GM10248 (cell line): Measurements from ENCODE around the gene ADTRP.
"Not testable (repeated sequence)": the region's sequence is repeated elsewhere in the genome, so short reads cannot be mapped to it uniquely, and the experiment has no call there.

Experiments
- CTCF ChIA-PET: fragments of 300-600 bp; sonication (Branson Sonifier 250); formaldehyde crosslinking; extraction: SDS; loops from one replicate; lab custom pipeline; 2021; ENCODE audit warnings: antibody characterized with exemption; lab: Yijun Ruan, JAX
- POLR2A ChIA-PET: fragments of 350-650 bp; sonication (Branson Sonifier 250); formaldehyde crosslinking; extraction: SDS; loops from one replicate; lab custom pipeline; 2020; ENCODE audit warnings: antibody characterized with exemption; lab: Yijun Ruan, JAX
- DNase-seq: peaks from one replicate; pipeline ENCODE4 v3.0.0; 2012; ENCODE audit errors: extremely low spot score
- TF ChIP-seq, protein P1 (sequence below): IDR thresholded peaks from 2 replicates; pipeline ENCODE4 v1.5.1; 2012; ENCODE audit warnings: mild to moderate bottlenecking, low read depth; ENCODE audit errors: extremely low read depth, missing control alignments, control extremely low read depth

ADTRP gene

GRCh38 chr6:11701573-11701972 is 77.0 kb downstream of the ADTRP start:
- POLR2A ChIA-PET: no interaction called here
- DNase-seq: no peak
- CTCF ChIA-PET: interaction anchor here (0.8 to 3.8 kb wide), 13 partner anchors 9 to 313 kb away, joined by 3 to 27 read pairs (median 4); no protein-coding TSS in a partner anchor
- TF ChIP-seq, protein P1, sequence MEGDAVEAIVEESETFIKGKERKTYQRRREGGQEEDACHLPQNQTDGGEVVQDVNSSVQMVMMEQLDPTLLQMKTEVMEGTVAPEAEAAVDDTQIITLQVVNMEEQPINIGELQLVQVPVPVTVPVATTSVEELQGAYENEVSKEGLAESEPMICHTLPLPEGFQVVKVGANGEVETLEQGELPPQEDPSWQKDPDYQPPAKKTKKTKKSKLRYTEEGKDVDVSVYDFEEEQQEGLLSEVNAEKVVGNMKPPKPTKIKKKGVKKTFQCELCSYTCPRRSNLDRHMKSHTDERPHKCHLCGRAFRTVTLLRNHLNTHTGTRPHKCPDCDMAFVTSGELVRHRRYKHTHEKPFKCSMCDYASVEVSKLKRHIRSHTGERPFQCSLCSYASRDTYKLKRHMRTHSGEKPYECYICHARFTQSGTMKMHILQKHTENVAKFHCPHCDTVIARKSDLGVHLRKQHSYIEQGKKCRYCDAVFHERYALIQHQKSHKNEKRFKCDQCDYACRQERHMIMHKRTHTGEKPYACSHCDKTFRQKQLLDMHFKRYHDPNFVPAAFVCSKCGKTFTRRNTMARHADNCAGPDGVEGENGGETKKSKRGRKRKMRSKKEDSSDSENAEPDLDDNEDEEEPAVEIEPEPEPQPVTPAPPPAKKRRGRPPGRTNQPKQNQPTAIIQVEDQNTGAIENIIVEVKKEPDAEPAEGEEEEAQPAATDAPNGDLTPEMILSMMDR: no peak

DNA sequence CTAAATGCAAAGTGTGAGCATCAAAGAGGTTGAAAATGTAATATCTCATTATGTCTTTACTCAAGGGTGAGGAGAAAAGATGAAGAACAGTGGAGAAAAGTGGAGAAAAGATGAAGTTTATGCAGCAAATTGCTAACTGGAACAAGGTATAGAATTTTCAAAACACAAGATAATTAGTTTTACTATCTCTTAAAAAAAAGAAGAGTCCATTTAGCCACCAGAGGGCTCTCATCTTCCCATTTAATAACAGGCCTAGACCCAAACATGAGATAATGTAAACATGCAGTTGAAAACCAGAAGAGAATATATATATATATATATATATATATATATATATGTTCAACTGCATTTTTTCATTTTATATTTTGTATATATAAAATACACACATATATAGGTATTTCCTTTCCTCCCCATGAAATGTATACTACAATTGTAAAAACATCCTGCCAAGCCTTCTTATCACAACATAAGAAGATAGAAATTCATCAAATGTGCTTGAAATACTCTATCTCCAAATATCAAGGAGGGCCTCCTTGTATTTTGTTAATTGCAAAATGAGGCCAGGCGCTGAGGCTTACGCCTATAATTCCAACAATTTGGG is 78.4 kb downstream of the ADTRP start:
- peak; percentile 35 for DNase-seq
- ChIA-PET CTCF (interaction anchor here (0.7 to 3.8 kb wide), 10 partner anchors 9 to 589 kb away, joined by 3 to 27 read pairs (median 4); no protein-coding TSS in a partner anchor), POLR2A (no interaction called here)
- TF ChIP-seq, protein P1: peak; percentile 41

- ChIA-PET CTCF (interaction anchor here (0.7 to 3.8 kb wide), 12 partner anchors 9 to 590 kb away, joined by 3 to 27 read pairs (median 4); no protein-coding TSS in a partner anchor), POLR2A (no interaction called here)
- TF ChIP-seq, protein P1: no peak
- DNase-seq: no peak
Measured at GRCh38 chr6:11699576-11699975, 79.0 kb downstream of the ADTRP start.

DNA sequence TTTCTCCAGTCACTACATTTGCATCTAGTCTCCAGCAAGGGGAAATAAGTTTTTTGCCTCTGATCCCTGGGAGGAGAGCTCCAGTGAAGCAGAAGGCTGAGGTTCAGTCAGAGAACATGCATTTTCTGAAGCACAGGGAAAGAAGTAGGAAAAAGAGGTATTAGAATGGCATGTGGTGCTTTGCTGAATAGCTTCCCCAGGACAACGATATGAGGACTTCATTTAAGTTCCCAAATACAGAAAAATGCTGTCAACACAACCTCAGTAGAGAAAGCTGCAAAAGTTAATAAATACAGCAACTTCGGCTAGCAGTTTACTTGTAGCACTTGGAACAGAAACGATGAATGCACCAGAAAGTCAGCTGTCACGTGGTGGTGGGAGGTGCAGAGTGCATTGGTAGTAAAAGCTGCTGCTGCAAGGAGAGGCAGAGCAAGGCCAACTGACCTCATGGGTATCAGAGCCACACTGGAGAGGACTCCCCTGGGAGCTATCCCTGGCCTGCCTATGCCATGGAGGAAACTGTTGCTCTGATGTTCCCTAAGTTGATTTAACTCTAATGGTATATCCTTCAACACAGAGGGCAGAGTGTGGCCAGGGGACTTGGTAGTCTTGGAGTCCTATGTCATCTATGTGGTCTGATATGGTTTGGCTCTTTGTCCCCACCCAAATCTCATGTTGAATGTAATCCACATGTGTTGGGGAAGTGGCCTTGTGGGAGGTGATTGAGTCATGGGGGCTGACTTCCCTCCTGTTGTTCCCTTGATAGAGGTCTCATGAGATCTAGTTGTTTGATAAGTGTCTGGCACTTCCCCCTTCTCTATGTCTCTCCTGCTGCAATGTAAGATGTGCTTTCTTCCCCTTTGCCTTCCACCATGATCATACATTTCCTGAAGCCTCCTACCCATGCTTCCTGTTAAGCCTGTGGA is 85.9 kb downstream of the ADTRP start:
- ChIA-PET CTCF (interaction anchor here (1.0 to 1.7 kb wide), 7 partner anchors 9 to 211 kb away, joined by 3 to 6 read pairs (median 4); no protein-coding TSS in a partner anchor), POLR2A (no interaction called here)
- TF ChIP-seq, protein P1: no peak
- no peak for DNase-seq

DNA sequence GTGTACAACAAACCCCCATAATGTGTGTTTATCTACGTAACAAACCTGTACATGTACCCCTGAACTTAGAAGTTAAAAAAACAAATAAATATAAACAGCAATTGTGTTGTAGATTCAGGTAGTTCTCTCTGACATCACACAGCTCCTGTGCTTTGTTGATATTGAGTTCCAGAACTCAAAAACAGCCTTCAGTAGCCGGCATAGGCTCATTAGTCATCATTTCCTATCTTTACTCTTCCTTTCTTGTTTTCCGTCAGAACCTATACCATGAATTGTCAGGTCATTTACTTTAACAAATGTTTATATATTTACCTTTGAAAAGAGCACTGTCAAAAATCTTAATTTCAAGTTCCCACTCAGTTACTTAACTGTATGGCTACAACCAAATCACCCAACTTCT is 88.8 kb downstream of the ADTRP start:
- POLR2A ChIA-PET: no interaction called here
- CTCF ChIA-PET: no interaction called here
- no peak for DNase-seq
- TF ChIP-seq, protein P1: no peak

GRCh38 chr6:11689400-11689799 is 89.2 kb downstream of the ADTRP start:
- DNase-seq, POLR2A ChIA-PET: not testable (repeated sequence)
- CTCF ChIA-PET: interaction anchor here (1.5 kb wide), 1 partner anchor 11 kb away, joined by 5 read pairs; no protein-coding TSS in a partner anchor
